Stimulated activated naive CD8-positive, alpha-beta T cell treated with anti-CD3 and anti-CD28 coated beads, Interleukin-15, Interleukin-2, amounts not matched to agents 100 ng/mL and 50 ng/mL, for 24 hours (primary cell): ENCODE measurements around the gene MEGF6.

ENCODE experiments used
- H3K27ac Mint-ChIP-seq: one replicate; pipeline ENCODE4 v1.8.0; 2021; ENCODE audit warnings: mild to moderate bottlenecking, mixed read lengths
- H3K27me3 Mint-ChIP-seq: one replicate; pipeline ENCODE4 v1.8.0; 2021; ENCODE audit warnings: mixed read lengths
- H3K36me3 Mint-ChIP-seq: one replicate; pipeline ENCODE4 v1.8.0; 2021; ENCODE audit warnings: low read depth, mixed read lengths
- H3K4me1 Mint-ChIP-seq: one replicate; pipeline ENCODE4 v1.8.0; 2021; ENCODE audit warnings: low read depth, mixed read lengths
- H3K4me3 Mint-ChIP-seq: one replicate; pipeline ENCODE4 v1.8.0; 2021; ENCODE audit warnings: mild to moderate bottlenecking, mixed read lengths
- H3K9me3 Mint-ChIP-seq: one replicate; pipeline ENCODE4 v1.8.0; 2021; ENCODE audit warnings: mixed read lengths

MEGF6 gene

GRCh38 chr1:3547055-3548005 is 64.0 kb downstream of the MEGF6 start:
- no peak overlapping the region for H3K4me3 Mint-ChIP-seq
- H3K27ac Mint-ChIP-seq, result no peak overlapping the region
- no peaks in the 10 kb centered on the region for H3K4me1 Mint-ChIP-seq
- no peaks in the 10 kb centered on the region for H3K9me3 Mint-ChIP-seq
- H3K36me3 Mint-ChIP-seq, result no peaks in the 10 kb centered on the region
- H3K27me3 Mint-ChIP-seq, result no peaks in the 10 kb centered on the region

GRCh38 chr1:3546048-3546384 is 65.3 kb downstream of the MEGF6 start:
- no peaks in the 10 kb centered on the region for H3K27me3 Mint-ChIP-seq
- no peaks in the 10 kb centered on the region for H3K9me3 Mint-ChIP-seq
- no peak overlapping the region for H3K27ac Mint-ChIP-seq
- no peak overlapping the region for H3K4me3 Mint-ChIP-seq
- no peaks in the 10 kb centered on the region for H3K4me1 Mint-ChIP-seq
- no peaks in the 10 kb centered on the region for H3K36me3 Mint-ChIP-seq

GRCh38 chr1:3545363-3546047 is 65.8 kb downstream of the MEGF6 start:
- Mint-ChIP-seq H3K27me3 (no peaks in the 10 kb centered on the region), H3K27ac (no peak overlapping the region), H3K4me1 (no peaks in the 10 kb centered on the region), H3K36me3 (no peaks in the 10 kb centered on the region), H3K9me3 (no peaks in the 10 kb centered on the region), H3K4me3 (no peak overlapping the region)

GRCh38 chr1:3544040-3544977 is 67.0 kb downstream of the MEGF6 start:
- Mint-ChIP-seq H3K27me3 (no peaks in the 10 kb centered on the region), H3K27ac (no peak overlapping the region), H3K4me3 (no peak overlapping the region), H3K36me3 (no peaks in the 10 kb centered on the region), H3K4me1 (no peaks in the 10 kb centered on the region), H3K9me3 (no peaks in the 10 kb centered on the region)

- no peaks in the 10 kb centered on the region for H3K36me3 Mint-ChIP-seq
- no peaks in the 10 kb centered on the region for H3K9me3 Mint-ChIP-seq
- no peaks in the 10 kb centered on the region for H3K4me1 Mint-ChIP-seq
- no peak overlapping the region for H3K27ac Mint-ChIP-seq
- H3K4me3 Mint-ChIP-seq, result no peak overlapping the region
- no peaks in the 10 kb centered on the region for H3K27me3 Mint-ChIP-seq
Measured at GRCh38 chr1:3543076-3544039, 68.0 kb downstream of the MEGF6 start.

GRCh38 chr1:3542676-3543075 is 68.6 kb downstream of the MEGF6 start:
- Mint-ChIP-seq H3K9me3 (no peaks in the 10 kb centered on the region), H3K4me3 (no peak overlapping the region), H3K27ac (no peak overlapping the region), H3K4me1 (no peaks in the 10 kb centered on the region), H3K36me3 (no peaks in the 10 kb centered on the region), H3K27me3 (no peaks in the 10 kb centered on the region)

- no peaks in the 10 kb centered on the region for H3K27me3 Mint-ChIP-seq
- H3K27ac Mint-ChIP-seq, result no peak overlapping the region
- H3K4me1 Mint-ChIP-seq, result no peaks in the 10 kb centered on the region
- no peaks in the 10 kb centered on the region for H3K36me3 Mint-ChIP-seq
- H3K9me3 Mint-ChIP-seq, result no peaks in the 10 kb centered on the region
- H3K4me3 Mint-ChIP-seq, result no peak overlapping the region
Measured at GRCh38 chr1:3541936-3542335, 69.4 kb downstream of the MEGF6 start.

- Mint-ChIP-seq H3K27me3 (no peaks in the 10 kb centered on the region), H3K4me3 (no peak overlapping the region), H3K36me3 (no peaks in the 10 kb centered on the region), H3K27ac (no peak overlapping the region), H3K4me1 (no peaks in the 10 kb centered on the region), H3K9me3 (no peaks in the 10 kb centered on the region)
Measured at GRCh38 chr1:3541465-3541864, 69.8 kb downstream of the MEGF6 start.

GRCh38 chr1:3540876-3541275 is 70.4 kb downstream of the MEGF6 start:
- no peak overlapping the region for H3K27ac Mint-ChIP-seq
- H3K4me3 Mint-ChIP-seq, result no peak overlapping the region
- H3K9me3 Mint-ChIP-seq, result no peaks in the 10 kb centered on the region
- H3K4me1 Mint-ChIP-seq, result no peaks in the 10 kb centered on the region
- no peaks in the 10 kb centered on the region for H3K36me3 Mint-ChIP-seq
- no peaks in the 10 kb centered on the region for H3K27me3 Mint-ChIP-seq

GRCh38 chr1:3539707-3540425 is 71.4 kb downstream of the MEGF6 start:
- Mint-ChIP-seq H3K4me1 (no peaks in the 10 kb centered on the region), H3K36me3 (no peaks in the 10 kb centered on the region), H3K4me3 (no peak overlapping the region), H3K27me3 (no peaks in the 10 kb centered on the region), H3K9me3 (no peaks in the 10 kb centered on the region), H3K27ac (no peak overlapping the region)

- H3K4me1 Mint-ChIP-seq, result no peaks in the 10 kb centered on the region
- no peaks in the 10 kb centered on the region for H3K9me3 Mint-ChIP-seq
- H3K36me3 Mint-ChIP-seq, result no peaks in the 10 kb centered on the region
- no peak overlapping the region for H3K4me3 Mint-ChIP-seq
- no peak overlapping the region for H3K27ac Mint-ChIP-seq
- no peaks in the 10 kb centered on the region for H3K27me3 Mint-ChIP-seq
Measured at GRCh38 chr1:3537359-3537758, 73.9 kb downstream of the MEGF6 start.

- Mint-ChIP-seq H3K27ac (no peak overlapping the region), H3K4me1 (peaks cover under 1% of the 10 kb centered on the region), H3K27me3 (no peaks in the 10 kb centered on the region), H3K9me3 (no peaks in the 10 kb centered on the region), H3K4me3 (no peak overlapping the region), H3K36me3 (no peaks in the 10 kb centered on the region)
Measured at GRCh38 chr1:3536420-3537195, 74.7 kb downstream of the MEGF6 start.

- Mint-ChIP-seq H3K4me1 (peaks cover 3% of the 10 kb centered on the region), H3K27me3 (no peaks in the 10 kb centered on the region), H3K4me3 (no peak overlapping the region), H3K9me3 (no peaks in the 10 kb centered on the region), H3K27ac (no peak overlapping the region), H3K36me3 (no peaks in the 10 kb centered on the region)
Measured at GRCh38 chr1:3535732-3536131, 75.6 kb downstream of the MEGF6 start.
